LNCaP clone FGC (cell line): Measurements from ENCODE around the gene ADGRL3.

Experiments used
- DNase-seq: peaks from one replicate; pipeline ENCODE4 v3.0.0-alpha.2; 2011; ENCODE audit warnings: low read depth
- H3K4me3 ChIP-seq: 2 replicates; pipeline ENCODE4 v1.5.1; 2011; ENCODE audit warnings: mild to moderate bottlenecking, low read depth, low read length, control low read depth
- TF ChIP-seq, protein P1 (sequence below): IDR thresholded peaks from 2 replicates; pipeline ENCODE4 v1.5.1; 2012; ENCODE audit warnings: mild to moderate bottlenecking; ENCODE audit not compliant: control insufficient read depth, insufficient read depth; ENCODE audit errors: extremely low read depth

The ADGRL3 gene

DNA sequence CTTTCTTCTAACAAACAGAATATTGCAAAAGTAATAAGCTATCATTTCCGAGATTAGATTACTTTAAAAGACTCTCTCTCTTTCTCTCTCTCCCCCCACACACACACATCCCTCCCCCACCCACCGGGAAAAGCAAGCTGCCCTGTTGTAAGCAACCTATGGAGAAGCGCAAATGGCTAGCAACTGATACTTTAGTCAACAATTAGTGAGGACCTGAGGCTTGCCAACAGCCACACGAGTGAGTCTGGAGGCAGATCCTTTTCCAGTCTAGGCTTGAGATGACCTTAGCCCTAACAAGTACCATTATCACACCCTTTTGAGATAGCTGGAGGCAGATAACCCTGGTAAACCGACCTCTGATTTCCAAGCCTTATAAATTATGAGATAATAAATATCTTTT is 19.7 kb upstream of the ADGRL3 start:
- H3K4me3 ChIP-seq: no peak overlapping the region
- no peak for DNase-seq
- TF ChIP-seq, protein P1, sequence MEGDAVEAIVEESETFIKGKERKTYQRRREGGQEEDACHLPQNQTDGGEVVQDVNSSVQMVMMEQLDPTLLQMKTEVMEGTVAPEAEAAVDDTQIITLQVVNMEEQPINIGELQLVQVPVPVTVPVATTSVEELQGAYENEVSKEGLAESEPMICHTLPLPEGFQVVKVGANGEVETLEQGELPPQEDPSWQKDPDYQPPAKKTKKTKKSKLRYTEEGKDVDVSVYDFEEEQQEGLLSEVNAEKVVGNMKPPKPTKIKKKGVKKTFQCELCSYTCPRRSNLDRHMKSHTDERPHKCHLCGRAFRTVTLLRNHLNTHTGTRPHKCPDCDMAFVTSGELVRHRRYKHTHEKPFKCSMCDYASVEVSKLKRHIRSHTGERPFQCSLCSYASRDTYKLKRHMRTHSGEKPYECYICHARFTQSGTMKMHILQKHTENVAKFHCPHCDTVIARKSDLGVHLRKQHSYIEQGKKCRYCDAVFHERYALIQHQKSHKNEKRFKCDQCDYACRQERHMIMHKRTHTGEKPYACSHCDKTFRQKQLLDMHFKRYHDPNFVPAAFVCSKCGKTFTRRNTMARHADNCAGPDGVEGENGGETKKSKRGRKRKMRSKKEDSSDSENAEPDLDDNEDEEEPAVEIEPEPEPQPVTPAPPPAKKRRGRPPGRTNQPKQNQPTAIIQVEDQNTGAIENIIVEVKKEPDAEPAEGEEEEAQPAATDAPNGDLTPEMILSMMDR: no peak

DNA sequence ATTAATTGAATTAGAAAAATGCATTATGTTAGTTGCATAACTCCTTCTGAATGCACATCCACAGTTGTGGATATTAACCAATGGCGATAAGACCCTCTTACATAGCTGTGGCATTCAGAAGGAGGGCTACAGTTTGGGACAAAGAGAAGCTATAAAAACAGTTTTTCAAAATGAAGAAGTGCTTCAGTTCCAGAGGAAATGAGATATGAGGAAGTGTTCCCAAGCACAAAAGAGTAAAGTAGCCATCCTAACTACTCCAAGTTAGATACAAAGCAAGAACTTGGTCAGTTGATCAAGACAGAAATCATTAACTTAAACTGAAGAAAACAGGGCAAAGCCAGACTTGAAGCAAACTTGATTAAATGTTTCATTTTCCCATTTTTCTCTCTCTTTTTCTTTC is 17.2 kb upstream of the ADGRL3 start:
- TF ChIP-seq, protein P1: no peak
- no peak for DNase-seq
- no peak overlapping the region for H3K4me3 ChIP-seq

DNA sequence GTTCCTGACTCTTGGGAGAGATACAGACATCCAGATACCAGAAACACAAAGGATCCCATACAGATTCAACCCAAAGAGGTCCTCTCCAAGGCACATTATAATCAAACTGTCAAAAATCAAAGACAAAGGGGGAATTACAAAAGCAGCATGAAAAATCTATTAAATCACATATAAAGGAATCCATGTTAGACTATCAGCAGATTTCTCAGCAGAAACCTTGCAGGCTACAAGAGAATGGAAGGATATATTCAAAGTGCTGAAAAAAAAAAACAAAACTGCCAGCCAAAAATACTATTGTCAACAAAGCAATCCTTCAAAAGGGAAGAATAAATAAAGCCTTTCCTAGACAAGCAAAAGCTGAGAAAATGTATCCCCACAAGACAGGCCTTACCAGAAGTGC is 14.8 kb upstream of the ADGRL3 start:
- no peak for DNase-seq
- TF ChIP-seq, protein P1: no peak
- no peak overlapping the region for H3K4me3 ChIP-seq

DNA sequence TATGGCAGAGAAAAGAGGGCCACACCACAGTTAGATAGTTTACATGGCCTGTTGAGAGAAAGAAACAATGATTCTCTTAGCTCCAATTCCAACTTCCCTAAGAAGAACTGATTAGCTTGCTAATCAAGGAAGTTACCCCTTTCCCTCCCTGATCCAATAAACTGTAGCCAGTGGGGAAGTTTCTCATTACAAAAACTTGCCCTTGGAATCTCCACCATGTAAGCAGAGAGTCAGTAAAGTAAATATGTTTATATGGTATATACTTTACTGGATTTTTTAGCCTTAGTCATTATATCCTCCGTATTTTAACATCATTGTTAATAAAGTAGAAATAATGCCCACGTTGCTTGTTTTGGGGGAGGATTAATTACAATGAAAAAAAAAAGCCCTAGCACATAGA is 7.7 kb upstream of the ADGRL3 start:
- DNase-seq: no peak
- TF ChIP-seq, protein P1: no peak
- no peak overlapping the region for H3K4me3 ChIP-seq

DNA sequence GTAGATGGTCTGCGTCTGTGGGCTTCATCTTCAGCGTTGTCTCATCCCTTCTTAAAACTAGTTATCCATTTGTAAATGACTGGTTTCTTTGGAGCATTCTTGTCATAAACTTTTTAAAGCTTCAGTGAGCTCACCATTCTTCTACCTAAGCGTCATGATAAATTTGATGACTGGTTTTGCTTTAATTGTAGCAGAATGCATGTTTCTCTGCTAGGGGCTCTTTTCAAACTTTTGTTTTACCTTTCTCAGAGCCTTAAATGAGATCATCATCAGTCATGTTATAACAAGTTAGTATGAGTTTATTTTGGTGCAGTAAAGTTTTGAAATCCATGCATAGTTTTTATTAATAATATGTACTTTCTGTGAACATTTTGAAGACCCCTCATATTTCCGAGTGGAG is 6.3 kb upstream of the ADGRL3 start:
- TF ChIP-seq, protein P1: no peak
- DNase-seq: no peak
- H3K4me3 ChIP-seq: no peak overlapping the region

DNA sequence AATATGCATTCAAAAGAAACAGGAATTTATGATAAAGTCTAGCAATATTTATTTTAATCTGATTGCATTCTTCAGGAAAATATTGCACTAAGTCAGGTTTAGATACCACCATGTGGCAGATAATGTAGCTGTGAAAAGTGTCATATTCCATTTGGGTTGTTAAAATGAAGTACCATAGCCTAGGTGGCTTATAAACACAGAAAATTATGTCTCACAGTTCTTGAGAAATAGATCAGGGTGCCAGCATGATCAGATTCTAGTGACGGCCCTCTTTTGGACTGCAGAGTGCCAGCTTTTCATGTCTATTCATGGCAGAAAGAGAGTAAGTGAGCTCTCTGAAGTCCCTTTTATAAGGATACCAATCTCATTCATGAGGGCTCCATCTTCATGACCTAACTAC is 5.6 kb upstream of the ADGRL3 start:
- TF ChIP-seq, protein P1: no peak
- no peak for DNase-seq
- no peak overlapping the region for H3K4me3 ChIP-seq

DNA sequence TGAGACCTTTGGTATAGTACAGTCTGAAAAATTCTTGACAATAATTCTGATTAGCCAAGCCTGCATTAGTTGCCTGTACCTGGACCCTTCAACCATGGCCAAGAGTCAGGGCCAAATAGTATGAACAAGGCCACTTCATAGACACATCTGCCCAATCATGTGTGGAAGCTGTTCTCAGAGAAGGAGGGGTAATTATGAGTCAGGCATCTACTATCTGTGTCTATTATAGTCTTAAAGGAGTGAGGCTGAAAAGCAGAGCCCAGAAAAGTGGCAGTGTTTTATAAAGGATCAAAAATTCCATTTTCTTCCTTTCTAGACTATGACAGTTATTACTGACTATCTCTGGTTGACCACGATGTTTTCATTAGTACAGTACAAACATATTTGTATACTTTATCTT is 5.0 kb upstream of the ADGRL3 start:
- TF ChIP-seq, protein P1: no peak
- DNase-seq: no peak
- no peak overlapping the region for H3K4me3 ChIP-seq
